Fibroblast of the aortic adventitia (primary cell): Measurements from ENCODE around the gene PLCE1. TPM values are rescaled to one million over a fixed set of nuclear protein-coding genes. Genes with fewer than 3 reads are reported as not detected.
A peak's percentile ranks its signal among the peaks of the same experiment; 100 is the strongest.

ENCODE experiments used
- DNase-seq: peaks from one replicate; pipeline ENCODE4 v3.0.0-alpha.2; 2010; ENCODE audit warnings: low read depth
- H3K4me3 ChIP-seq: 2 replicates; pipeline ENCODE4 v1.5.1; 2011; ENCODE audit warnings: low read depth, mild to moderate bottlenecking, control low read depth, low read length, moderate library complexity
- total RNA-seq: library from RNA; depleted of rRNA; stranded (reverse); fragments of >200 nt; gene quantifications from 2 replicates; pipeline ENCODE4 v1.2.3, GENCODE V29; 2012; ENCODE audit warnings: low replicate concordance
- TF ChIP-seq, protein P1 (sequence below): IDR thresholded peaks from 2 replicates; pipeline ENCODE4 v1.5.1; 2011; ENCODE audit warnings: mild to moderate bottlenecking, low read length, control low read depth, inconsistent platforms; ENCODE audit not compliant: insufficient read depth

PLCE1 gene
- total RNA-seq, 1 donor, result 8.9 TPM

GRCh38 chr10:94012834-94013233, 19.1 kb downstream of the PLCE1 start:
- DNase-seq, result peak; percentile 47
- TF ChIP-seq, protein P1, sequence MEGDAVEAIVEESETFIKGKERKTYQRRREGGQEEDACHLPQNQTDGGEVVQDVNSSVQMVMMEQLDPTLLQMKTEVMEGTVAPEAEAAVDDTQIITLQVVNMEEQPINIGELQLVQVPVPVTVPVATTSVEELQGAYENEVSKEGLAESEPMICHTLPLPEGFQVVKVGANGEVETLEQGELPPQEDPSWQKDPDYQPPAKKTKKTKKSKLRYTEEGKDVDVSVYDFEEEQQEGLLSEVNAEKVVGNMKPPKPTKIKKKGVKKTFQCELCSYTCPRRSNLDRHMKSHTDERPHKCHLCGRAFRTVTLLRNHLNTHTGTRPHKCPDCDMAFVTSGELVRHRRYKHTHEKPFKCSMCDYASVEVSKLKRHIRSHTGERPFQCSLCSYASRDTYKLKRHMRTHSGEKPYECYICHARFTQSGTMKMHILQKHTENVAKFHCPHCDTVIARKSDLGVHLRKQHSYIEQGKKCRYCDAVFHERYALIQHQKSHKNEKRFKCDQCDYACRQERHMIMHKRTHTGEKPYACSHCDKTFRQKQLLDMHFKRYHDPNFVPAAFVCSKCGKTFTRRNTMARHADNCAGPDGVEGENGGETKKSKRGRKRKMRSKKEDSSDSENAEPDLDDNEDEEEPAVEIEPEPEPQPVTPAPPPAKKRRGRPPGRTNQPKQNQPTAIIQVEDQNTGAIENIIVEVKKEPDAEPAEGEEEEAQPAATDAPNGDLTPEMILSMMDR, result no peak
- no peak overlapping the region for H3K4me3 ChIP-seq

GRCh38 chr10:94013331-94013760, 19.6 kb downstream of the PLCE1 start:
- no peak overlapping the region for H3K4me3 ChIP-seq
- TF ChIP-seq, protein P1, result no peak
- DNase-seq, result no peak

GRCh38 chr10:94014304-94014703, 20.6 kb downstream of the PLCE1 start:
- DNase-seq, result no peak
- no peak overlapping the region for H3K4me3 ChIP-seq
- TF ChIP-seq, protein P1, result no peak

- TF ChIP-seq, protein P1, result no peak
- peak; percentile 59 for DNase-seq
Observed at GRCh38 chr10:94016727-94017714, 23.3 kb downstream of the PLCE1 start.

GRCh38 chr10:94018107-94018506, 24.4 kb downstream of the PLCE1 start:
- DNase-seq, result no peak
- H3K4me3 ChIP-seq, result no peak overlapping the region
- TF ChIP-seq, protein P1, result no peak

More at GRCh38 chr10:94016727-94017714, 23.3 kb downstream of the PLCE1 start:
- no peak overlapping the region for H3K4me3 ChIP-seq

DNA sequence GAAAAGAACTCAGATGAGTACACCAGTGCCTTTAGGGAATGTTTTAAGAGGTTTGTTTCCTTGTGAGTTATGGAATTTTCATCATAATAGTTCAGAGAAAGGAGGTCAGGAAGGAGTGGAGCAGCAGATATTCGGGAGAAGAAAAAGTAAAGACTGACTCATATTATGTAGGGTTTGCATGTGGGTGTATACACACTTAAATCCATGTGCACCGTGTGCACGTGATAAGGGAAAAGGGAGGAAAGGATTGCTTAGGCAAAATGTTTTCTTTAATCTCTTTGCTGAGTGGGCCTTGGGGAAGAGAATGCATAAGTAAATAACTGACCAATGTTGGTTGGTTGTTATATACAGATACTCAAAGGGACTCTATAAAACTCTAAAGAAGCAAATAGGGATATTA, 30.2 kb downstream of the PLCE1 start:
- TF ChIP-seq, protein P1, result no peak
- DNase-seq, result no peak
- no peak overlapping the region for H3K4me3 ChIP-seq
